ENCODE measurements around the gene RANBP3L.

- TF ChIP-seq, protein P1, sequence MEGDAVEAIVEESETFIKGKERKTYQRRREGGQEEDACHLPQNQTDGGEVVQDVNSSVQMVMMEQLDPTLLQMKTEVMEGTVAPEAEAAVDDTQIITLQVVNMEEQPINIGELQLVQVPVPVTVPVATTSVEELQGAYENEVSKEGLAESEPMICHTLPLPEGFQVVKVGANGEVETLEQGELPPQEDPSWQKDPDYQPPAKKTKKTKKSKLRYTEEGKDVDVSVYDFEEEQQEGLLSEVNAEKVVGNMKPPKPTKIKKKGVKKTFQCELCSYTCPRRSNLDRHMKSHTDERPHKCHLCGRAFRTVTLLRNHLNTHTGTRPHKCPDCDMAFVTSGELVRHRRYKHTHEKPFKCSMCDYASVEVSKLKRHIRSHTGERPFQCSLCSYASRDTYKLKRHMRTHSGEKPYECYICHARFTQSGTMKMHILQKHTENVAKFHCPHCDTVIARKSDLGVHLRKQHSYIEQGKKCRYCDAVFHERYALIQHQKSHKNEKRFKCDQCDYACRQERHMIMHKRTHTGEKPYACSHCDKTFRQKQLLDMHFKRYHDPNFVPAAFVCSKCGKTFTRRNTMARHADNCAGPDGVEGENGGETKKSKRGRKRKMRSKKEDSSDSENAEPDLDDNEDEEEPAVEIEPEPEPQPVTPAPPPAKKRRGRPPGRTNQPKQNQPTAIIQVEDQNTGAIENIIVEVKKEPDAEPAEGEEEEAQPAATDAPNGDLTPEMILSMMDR (IDR thresholded peaks at IDR 0.05; ENCODE audit: poor library complexity, severe bottlenecking), result no peak
- no peak for TF ChIP-seq RAD21 (conservative IDR thresholded peaks at IDR 0.05)
- no peak for TF ChIP-seq EP300 (conservative IDR thresholded peaks at IDR 0.05; ENCODE audit: poor library complexity, severe bottlenecking)
- no peak for TF ChIP-seq TAF1 (IDR thresholded peaks at IDR 0.05; ENCODE audit: low read depth)
- no peak for TF ChIP-seq POLR2AphosphoS5 (IDR thresholded peaks at IDR 0.05)
- TF ChIP-seq EZH2 (IDR thresholded peaks at IDR 0.05; ENCODE audit: borderline replicate concordance, insufficient read depth, low read length, poor library complexity, severe bottlenecking), result no peak
Measured at GRCh38 chr5:36279054-36279698, 22.5 kb downstream of the RANBP3L start.
